HG03025 (cell line): Measurements from ENCODE around the gene PPP1R12B.
"Not testable (repeated sequence)": the region's sequence is repeated elsewhere in the genome, so short reads cannot be mapped to it uniquely, and the experiment has no call there.

ENCODE experiments used
- ATAC-seq: cut with Tn5 transposase; IDR thresholded peaks from one replicate; pipeline ENCODE4 v1.9.1; 2021; ENCODE audit warnings: mild to moderate bottlenecking, moderate library complexity; ENCODE audit not compliant: unreplicated experiment, low FRiP score

The PPP1R12B gene

DNA sequence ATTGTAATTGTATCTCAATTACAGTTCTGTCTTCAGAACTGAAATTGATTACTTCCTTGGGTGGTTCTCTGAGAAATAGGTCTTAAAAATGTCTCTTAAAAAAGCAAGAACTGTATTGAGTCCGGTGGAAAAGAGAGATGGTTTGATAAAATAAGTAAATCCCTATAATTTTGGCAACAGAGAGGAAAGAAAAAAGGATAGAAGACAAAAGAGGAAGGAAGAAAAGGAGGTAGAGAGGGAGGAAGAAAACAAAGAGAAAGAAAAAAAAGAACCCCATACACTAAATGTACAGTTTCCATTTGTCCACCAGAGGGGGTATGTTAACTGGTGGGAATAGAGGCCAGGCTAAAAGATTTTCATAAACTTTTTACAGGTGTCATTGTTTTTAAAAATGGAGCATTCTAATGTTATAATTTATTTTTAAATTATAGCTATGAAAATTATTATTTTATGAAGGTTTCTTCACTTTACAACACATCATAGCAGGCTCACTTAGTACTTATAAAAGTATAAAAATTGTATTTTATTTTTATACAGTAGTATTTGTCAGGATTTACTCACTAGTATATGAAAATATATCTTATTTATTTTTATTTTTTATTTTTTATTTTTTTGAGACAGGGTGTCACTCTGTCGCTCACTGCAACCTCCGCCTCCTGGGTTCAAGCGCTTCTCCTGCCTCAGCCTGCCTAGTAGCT, 4.7 kb upstream of the PPP1R12B start:
- ATAC-seq, result no peak

DNA sequence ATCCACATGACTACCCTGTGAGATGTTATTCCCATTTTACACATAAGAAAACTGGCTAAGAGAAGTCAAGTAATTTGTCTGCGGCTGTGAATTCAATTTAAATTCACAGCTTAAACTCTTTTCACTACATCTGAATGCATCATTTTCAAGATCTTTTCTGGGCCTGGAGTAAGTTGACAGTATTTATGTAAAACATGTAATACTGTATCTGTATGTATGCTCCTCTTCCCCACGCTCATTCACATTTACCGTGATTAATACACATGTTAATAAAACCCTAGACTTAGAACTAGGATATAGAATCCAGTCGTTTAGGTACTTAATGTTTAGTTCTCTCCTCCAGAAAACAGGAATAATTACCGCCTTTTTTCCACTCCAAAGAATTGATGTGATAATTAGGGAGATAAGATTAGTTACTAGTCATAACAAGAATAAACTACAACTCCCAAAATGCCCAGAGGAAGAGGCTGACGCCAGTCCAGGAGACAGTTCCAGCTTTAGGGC, 442 bp upstream of the PPP1R12B start:
- ATAC-seq, result no peak

- no peak for ATAC-seq
These were observed 868 bp downstream of the PPP1R12B start for GRCh38 chr1:202349206-202349928.

GRCh38 chr1:202351725-202352124, 3.2 kb downstream of the PPP1R12B start:
- ATAC-seq, result no peak

- ATAC-seq, result not testable (repeated sequence)
These were observed 4.2 kb downstream of the PPP1R12B start for GRCh38 chr1:202352583-202353197.

DNA sequence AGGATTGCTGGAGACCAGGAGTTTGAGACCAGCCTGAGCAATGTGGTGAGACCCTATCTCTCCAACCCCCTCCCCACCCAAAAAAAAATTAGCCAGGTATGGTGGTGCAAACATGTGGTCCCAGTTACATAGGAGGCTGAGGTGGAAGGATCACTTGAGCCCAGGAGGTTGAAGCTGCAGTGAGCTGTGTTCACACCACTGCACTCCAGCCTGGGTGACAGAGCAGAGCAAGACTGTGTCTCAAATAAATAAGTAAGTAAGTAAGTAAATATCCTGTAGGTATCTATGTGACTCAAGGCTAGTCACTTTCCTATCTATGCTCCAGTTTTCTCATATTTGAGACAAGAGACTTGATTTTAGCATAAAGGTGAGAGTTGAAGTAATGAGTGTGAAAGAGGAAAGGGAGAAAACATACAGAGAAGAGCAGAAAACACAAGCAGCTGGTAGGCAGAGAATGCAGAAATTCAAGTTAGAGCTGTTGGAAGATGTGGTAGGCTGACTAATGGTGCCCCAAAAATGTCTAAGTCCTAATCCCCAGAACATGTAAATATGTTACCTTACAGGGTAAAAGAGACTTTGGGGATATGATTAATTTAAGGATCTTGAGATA, 7.5 kb downstream of the PPP1R12B start:
- no peak for ATAC-seq

DNA sequence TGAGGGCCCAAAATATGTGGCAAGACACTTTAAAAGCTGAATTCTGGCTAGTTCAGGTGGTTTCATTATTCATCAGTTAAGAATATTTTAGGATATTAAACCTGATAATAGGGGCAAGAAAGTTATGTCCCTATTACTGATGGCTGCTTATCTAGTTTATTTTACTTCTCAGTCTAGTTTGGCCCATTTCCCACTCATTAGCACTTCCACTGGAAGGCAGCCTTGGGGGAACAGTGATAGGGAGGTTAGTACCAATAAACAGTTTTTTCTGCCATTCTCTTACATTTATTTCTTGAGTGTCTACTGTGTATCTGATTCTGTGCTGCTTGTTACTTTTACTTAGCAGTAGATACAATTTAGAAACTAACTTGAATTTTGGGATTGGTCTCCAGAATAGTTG, 9.0 kb downstream of the PPP1R12B start:
- no peak for ATAC-seq

DNA sequence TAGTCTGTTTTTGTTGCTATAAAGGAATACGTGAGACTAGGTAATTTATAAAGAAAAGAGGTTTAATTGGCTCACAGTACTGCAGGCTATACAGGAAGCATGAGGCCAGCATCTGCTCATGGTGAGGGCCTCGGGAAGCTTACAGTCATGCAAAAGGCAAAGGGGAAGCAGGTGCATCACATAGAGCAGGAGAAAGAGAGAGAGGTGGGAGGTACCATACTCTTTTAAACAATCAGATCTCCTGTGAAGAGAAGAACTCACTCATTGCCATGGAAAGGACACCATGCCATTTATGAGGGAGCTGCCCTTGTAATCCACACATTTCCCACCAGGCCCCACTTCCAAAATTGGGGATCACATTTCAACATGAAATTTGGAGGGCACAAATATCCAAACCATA, 12.7 kb downstream of the PPP1R12B start:
- ATAC-seq, result no peak

DNA sequence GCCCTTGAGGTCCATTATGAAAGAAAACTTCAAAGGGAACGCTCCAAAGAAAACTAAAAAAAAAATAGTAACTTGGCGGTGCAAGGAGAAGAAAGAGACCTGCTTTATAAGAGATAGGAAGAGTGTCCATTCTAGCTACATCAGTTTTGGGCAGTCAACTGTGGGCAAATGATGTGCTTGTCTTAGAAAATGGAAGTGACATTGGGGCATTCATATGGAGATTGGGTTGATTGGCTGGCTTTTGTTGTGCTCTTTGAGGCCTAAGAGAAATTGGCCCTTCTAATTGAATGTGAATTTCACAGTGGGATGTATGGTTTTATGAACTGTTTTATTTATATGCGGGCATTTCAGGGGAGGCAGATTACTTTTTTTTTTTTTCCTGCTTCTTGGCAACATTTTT, 13.2 kb downstream of the PPP1R12B start:
- no peak for ATAC-seq

DNA sequence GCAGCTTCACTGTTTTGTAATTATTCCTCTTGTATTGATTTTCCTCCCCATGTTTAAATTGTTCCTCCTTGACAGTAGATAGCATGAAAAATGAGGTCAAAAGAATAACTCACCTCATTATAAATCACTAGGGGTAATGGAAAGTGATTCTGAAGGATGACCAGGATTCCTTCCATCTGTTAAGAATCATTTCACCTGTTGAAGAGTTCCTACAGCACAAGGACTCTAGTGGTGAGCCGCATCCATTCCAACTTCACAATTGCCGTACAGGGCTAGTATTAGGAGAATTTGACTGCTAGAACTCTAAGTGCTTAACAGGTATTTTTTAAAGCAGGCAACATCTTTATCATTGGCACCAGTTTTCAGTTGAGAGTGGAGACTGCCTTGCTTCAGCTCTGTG, 13.7 kb downstream of the PPP1R12B start:
- no peak for ATAC-seq

DNA sequence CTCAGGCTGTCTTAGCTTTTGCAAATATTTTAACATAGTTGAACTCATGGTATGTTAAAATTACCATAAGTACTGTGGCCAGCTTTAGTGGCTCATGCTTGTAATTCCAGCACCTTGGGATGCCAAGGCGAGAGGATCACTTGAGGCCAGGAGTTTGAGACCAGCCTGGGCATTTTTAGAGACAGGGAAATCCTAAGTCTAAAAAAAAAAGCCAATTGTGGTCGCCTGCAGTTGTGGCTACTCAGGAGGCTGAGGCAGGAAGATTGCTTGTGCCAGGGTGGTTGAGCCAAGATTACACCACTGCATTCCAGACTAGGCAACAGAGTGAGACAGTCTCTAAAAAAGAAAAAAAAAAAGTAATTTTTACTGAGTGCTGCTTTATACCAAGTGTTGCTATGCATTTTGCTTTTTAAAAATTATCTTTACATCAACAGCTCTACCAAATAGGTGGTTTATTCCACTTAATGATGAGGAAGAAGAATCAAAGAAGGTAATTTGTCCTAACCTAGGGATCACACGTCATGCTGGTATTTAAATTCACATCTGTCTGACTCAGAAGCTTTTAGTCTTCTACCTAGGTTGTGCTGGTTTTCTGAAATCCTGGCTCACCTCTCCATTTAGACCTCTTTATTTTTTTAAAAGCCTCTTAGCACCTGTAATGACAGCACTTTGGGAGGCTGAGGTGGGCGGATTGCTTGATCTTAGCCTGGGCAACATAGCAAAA, 16.8 kb downstream of the PPP1R12B start:
- no peak for ATAC-seq

- no peak for ATAC-seq
These were observed 18.8 kb downstream of the PPP1R12B start for GRCh38 chr1:202367271-202367670.

DNA sequence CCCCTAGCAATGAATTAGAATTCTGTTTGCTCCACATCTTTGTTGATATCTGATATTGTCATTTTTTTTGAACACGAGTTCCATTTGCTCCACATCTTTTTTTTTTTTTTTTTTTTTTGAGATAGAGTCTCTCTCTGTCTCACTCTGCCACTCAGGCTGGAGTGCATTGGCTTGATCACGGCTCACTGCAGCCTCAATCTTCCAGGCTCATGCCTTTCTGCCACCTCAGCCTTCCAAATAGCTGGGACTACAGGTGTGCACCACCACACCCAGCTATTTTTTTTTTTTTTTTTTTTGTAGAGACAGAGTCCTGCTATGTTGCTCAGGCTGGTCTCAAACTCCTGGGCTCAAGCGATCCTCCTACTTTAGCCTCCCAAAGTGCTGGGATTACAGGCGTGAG, 22.4 kb downstream of the PPP1R12B start:
- not testable (repeated sequence) for ATAC-seq

DNA sequence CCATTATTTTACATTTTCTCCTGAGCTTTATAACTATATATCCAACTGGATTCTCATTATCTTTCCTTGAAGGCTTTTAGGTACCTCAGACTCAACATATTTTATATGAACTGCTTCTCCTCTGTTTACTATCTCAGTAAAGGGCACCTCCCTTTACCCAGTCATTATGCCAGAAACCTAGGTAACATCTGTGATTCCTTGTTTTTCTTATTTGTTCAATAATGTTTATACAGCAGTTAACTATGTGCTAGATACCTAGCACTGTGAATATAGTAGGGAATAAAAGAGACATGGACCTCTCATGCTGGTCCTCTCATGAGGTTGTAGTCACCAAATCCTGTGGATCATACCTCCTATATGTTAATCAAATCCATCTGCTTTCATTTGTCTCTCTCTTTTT, 25.6 kb downstream of the PPP1R12B start:
- no peak for ATAC-seq

- ATAC-seq, result not testable (repeated sequence)
These were observed 26.7 kb downstream of the PPP1R12B start for GRCh38 chr1:202375175-202375574.

DNA sequence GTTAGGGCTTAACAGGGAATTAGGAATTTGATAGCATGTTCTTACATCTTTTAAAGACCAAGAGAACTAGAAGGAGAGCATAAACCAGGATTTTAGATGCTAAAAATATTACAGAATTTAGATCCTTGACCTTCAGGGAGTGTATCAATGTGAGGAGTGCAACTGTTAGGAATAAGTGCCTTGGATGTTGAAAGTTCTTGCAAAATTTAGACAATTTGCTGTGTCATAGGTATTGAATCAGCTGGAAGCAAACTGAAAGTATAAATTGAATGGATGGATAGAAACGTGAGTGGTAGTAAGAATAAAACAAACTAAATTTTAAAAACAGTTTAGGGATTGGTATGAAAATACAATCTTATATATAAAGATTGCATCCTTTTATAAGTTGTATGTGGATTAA, 27.7 kb downstream of the PPP1R12B start:
- no peak for ATAC-seq

DNA sequence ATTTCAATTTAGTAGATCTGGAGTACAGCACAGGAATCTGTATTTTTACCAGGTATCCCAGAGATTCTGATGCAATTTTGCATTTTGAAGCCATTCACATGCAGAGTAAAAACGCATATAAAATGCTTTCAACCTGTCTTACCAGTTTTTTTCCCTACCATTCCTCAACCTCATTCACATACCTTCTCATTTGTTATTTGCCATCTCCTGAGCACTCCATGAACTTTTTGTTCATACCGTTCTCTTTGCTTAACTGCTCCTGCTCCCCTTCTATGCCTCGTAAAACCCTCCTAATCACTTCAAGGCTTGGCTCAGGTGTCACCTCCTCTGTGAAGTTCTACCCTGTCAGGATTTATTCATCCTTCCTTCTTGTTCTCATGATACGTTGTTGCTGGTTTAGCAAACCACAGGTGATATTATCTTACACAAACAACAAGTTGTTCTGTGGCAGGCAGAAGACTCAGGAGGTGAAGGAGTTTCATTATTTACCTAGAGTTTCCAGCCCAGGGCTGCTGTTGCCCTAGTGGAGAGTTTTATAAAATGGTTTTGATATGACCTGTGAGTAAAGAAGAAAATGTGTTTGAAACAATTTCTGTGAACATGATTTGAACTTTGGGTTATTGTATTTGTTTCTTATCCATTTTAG, 31.5 kb downstream of the PPP1R12B start:
- ATAC-seq, result not testable (repeated sequence)

GRCh38 chr1:202380535-202380934, 32.0 kb downstream of the PPP1R12B start:
- ATAC-seq, result not testable (repeated sequence)

- not testable (repeated sequence) for ATAC-seq
These were observed 33.4 kb downstream of the PPP1R12B start for GRCh38 chr1:202381867-202382266.

DNA sequence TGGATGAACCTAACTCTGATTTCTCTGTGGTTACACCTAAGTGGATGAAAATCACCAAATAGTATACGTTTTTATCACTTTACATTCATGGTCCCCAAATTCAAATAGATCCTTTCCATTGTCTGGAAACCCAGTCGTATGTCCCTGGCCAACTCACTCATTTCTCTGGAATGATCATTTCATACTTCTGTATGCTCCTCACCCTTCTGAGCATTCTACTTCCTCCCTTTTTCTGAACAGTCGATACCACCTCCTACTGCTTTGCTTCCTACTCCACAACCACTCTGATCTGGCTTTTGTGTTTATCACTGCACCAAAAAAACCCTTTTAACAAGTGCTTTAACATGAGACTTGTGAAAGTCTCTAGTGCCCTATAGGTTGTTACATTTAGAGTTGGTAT, 47.3 kb downstream of the PPP1R12B start:
- ATAC-seq, result not testable (repeated sequence)
